ENCODE measurements around the gene PTPN3.

The PTPN3 gene

DNA sequence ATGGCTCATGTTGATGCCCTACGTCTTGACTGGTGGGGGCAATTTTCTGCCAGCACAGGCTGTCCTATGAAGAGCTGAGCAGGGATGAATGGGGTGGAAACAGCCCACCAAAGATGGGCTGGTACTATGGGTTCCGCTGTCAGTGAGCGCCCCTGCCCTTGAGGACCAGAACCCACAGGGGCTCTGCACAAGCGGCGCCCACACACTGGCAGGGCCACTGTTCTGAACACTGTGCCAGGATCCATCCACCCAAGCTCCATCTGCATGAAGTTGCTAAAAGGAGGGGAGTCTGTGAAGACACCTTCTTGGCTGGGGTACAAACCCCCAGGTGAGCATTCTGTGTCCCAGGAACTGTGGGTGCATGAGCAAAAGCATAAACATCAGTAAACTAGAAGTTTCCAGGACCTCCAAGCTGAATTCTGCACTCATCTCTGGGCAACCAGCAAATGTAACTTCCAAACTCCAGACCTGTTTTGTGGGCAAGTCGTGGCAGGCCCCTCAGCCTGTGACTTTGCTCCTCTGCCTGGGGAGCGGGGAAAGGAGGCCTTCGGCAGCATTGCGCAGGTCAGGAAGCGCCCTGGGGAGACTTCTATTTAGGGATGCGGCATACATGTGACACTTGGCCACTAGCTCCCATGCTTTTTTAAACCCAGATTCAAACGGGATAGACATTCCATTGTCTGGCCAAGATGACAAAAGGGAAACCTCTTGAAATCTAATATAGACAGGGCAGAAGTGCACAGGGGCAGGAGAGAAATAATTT, 48.9 kb downstream of the PTPN3 start:
- no peaks in the 10 kb centered on the region for H3K9me3 Mint-ChIP-seq
- no peaks in the 10 kb centered on the region for H3K4me1 Mint-ChIP-seq (ENCODE audit: low read depth in 2 of 2)
- no peaks in the 10 kb centered on the region for H3K36me3 Mint-ChIP-seq (ENCODE audit: insufficient read depth)
- no peak overlapping the region for H3K4me3 Mint-ChIP-seq
- DNase-seq (no peak), ATAC-seq (replicated peaks) (no peak)
- H3K27ac Mint-ChIP-seq: no peak overlapping the region
- peaks cover 15 to 47% of the 10 kb centered on the region in 2 donors for H3K27me3 Mint-ChIP-seq

GRCh38 chr9:109448223-109448622, 49.9 kb downstream of the PTPN3 start:
- Mint-ChIP-seq H3K27ac (no peak overlapping the region), H3K27me3 (peaks cover 19 to 38% of the 10 kb centered on the region in 2 donors), H3K4me3 (no peak overlapping the region), H3K36me3 (ENCODE audit: insufficient read depth) (no peaks in the 10 kb centered on the region), H3K9me3 (no peaks in the 10 kb centered on the region), H3K4me1 (ENCODE audit: low read depth in 2 of 2) (no peaks in the 10 kb centered on the region)
- DNase-seq (no peak), ATAC-seq (replicated peaks) (no peak)

- ATAC-seq (replicated peaks) (no peak), DNase-seq (no peak)
- no peaks in the 10 kb centered on the region for H3K36me3 Mint-ChIP-seq (ENCODE audit: insufficient read depth)
- no peak overlapping the region for H3K4me3 Mint-ChIP-seq
- no peaks in the 10 kb centered on the region for H3K4me1 Mint-ChIP-seq (ENCODE audit: low read depth in 2 of 2)
- H3K27ac Mint-ChIP-seq: no peak overlapping the region
- H3K9me3 Mint-ChIP-seq: no peaks in the 10 kb centered on the region
- H3K27me3 Mint-ChIP-seq: peaks cover 19 to 38% of the 10 kb centered on the region in 2 donors
Observed at GRCh38 chr9:109447329-109448076, 50.6 kb downstream of the PTPN3 start.

- Mint-ChIP-seq H3K36me3 (ENCODE audit: insufficient read depth) (no peaks in the 10 kb centered on the region), H3K4me1 (ENCODE audit: low read depth in 2 of 2) (peaks cover 2 to 4% of the 10 kb centered on the region in 2 donors), H3K9me3 (no peaks in the 10 kb centered on the region), H3K27me3 (peaks cover 19 to 22% of the 10 kb centered on the region in 2 donors), H3K4me3 (no peak overlapping the region), H3K27ac (no peak overlapping the region)
- no peak for ATAC-seq (replicated peaks)
- no peak for DNase-seq
Observed at GRCh38 chr9:109444771-109445320, 53.3 kb downstream of the PTPN3 start.

DNA sequence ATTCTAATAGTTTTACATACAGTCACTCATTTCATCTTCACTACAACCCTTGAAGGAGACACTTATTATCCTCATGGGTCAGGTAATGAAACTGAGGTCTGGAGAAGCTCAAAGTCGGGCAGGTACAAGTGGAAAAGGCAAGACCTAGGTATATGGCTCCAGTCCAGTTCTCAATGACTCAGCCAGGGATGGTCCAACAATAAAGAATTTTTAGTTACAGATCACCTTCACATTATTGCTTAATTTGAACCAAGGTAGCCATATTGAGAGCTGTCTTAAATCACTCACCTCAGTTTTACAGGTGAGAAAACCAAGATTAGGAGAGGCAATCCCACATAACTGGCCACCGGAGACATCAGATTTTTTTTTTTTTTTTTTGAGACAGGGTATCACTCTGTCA, 55.4 kb downstream of the PTPN3 start:
- Mint-ChIP-seq H3K27ac (no peak overlapping the region), H3K36me3 (ENCODE audit: insufficient read depth) (no peaks in the 10 kb centered on the region), H3K27me3 (peaks cover 15 to 25% of the 10 kb centered on the region in 2 donors), H3K9me3 (peaks cover 0 to 7% of the 10 kb centered on the region in 2 donors), H3K4me3 (no peak overlapping the region), H3K4me1 (ENCODE audit: low read depth in 2 of 2) (peaks cover 2 to 4% of the 10 kb centered on the region in 2 donors)
- ATAC-seq (replicated peaks) (no peak), DNase-seq (no peak)

DNA sequence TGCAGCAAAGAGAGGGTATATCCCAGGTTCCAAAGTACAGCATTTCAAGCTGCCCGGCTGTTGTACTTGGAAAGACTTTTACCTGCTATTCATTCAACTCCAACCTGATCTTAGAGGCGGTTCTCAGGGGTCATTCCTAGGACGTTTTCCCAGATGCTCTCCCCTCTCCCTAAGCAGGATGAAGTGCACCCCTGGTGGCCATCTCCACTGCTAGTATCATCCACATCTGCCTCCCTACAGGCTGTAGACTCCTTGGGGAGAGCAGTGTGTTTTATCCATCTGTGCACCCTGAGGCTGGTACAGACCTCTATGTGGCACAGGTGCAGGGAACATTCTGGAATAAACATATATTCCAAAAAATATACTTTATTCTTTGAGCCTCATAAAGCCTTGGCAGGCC, 56.8 kb downstream of the PTPN3 start:
- Mint-ChIP-seq H3K4me1 (ENCODE audit: low read depth in 2 of 2) (peaks cover 2 to 4% of the 10 kb centered on the region in 2 donors), H3K4me3 (no peak overlapping the region)

DNA sequence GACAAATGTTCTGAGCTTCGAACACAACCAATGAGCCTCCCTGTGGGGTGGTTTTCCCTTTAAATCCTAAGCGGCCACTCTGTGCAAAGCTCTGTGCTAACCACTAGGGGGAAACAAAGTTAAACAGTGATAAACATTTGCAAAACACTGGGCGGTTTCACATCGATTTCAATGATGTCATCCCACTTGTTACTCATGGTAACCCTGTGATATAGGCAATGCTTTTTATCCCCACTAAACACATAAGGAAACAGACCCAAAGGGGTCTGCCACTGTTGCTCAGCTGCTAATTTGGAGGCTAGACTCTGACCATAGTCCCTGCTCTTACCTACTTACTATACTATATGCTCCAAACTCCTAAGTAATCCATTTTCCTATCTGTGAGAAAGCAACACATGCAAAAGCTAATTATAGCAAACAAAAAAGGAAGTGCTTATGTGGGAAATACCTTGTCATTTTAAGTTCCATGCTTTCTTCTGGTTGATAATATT, 57.3 kb downstream of the PTPN3 start:
- H3K4me1 Mint-ChIP-seq (ENCODE audit: low read depth in 2 of 2): peaks cover 2 to 4% of the 10 kb centered on the region in 2 donors
- DNase-seq: peak in 1 of 3 experiments; percentile 2
- peaks cover 4 to 11% of the 10 kb centered on the region in 2 donors for H3K27me3 Mint-ChIP-seq
- peaks cover 0 to 7% of the 10 kb centered on the region in 2 donors for H3K9me3 Mint-ChIP-seq
- peak; percentile 49 for ATAC-seq (replicated peaks)
- H3K36me3 Mint-ChIP-seq (ENCODE audit: insufficient read depth): no peaks in the 10 kb centered on the region
- no peak overlapping the region for H3K27ac Mint-ChIP-seq
- H3K4me3 Mint-ChIP-seq: no peak overlapping the region

More for the DNA sequence above, 56.8 kb downstream of the PTPN3 start:
- no peak overlapping the region for H3K27ac Mint-ChIP-seq
- no peak for DNase-seq
- H3K9me3 Mint-ChIP-seq: peaks cover 0 to 7% of the 10 kb centered on the region in 2 donors
- no peak for ATAC-seq (replicated peaks)
- H3K36me3 Mint-ChIP-seq (ENCODE audit: insufficient read depth): no peaks in the 10 kb centered on the region
- peaks cover 4 to 16% of the 10 kb centered on the region in 2 donors for H3K27me3 Mint-ChIP-seq

GRCh38 chr9:109440117-109440515, 58.0 kb downstream of the PTPN3 start:
- no peak overlapping the region for H3K27ac Mint-ChIP-seq
- H3K4me3 Mint-ChIP-seq: no peak overlapping the region
- H3K9me3 Mint-ChIP-seq: peaks cover 0 to 7% of the 10 kb centered on the region in 2 donors
- DNase-seq (no peak), ATAC-seq (replicated peaks) (no peak)
- H3K36me3 Mint-ChIP-seq (ENCODE audit: insufficient read depth): no peaks in the 10 kb centered on the region
- H3K27me3 Mint-ChIP-seq: peaks cover 4 to 10% of the 10 kb centered on the region in 2 donors
- peaks cover 2 to 4% of the 10 kb centered on the region in 2 donors for H3K4me1 Mint-ChIP-seq (ENCODE audit: low read depth in 2 of 2)

- H3K4me3 Mint-ChIP-seq: no peak overlapping the region
- no peak for ATAC-seq (replicated peaks)
- no peaks in the 10 kb centered on the region for H3K36me3 Mint-ChIP-seq (ENCODE audit: insufficient read depth)
- peaks cover 4 to 10% of the 10 kb centered on the region in 2 donors for H3K27me3 Mint-ChIP-seq
- H3K27ac Mint-ChIP-seq: no peak overlapping the region
- peaks cover 0 to 7% of the 10 kb centered on the region in 2 donors for H3K9me3 Mint-ChIP-seq
- DNase-seq: no peak
- H3K4me1 Mint-ChIP-seq (ENCODE audit: low read depth in 2 of 2): peaks cover 2 to 4% of the 10 kb centered on the region in 2 donors
Observed at GRCh38 chr9:109439378-109440116, 58.6 kb downstream of the PTPN3 start.

DNA sequence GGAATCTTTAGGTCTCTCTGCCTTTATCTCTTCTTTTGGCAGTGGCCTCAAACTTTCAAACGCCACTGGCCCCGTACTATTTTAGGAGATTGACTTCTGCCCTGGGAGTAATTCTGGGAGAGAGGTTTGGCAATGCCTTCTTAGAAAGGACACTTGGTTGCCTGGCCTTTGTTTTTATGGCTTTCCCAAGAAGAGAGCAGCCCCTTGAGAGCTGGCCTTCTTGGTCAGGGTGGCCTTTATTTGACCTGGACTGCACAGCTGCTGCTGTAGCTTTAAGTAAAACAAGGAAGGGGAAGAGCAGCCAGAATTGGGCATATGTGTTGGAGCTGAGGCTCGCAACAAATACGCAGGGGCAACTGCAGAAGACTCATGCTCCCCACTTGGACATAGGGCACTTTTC, 60.8 kb downstream of the PTPN3 start:
- Mint-ChIP-seq H3K4me1 (ENCODE audit: low read depth in 2 of 2) (peaks cover 2 to 4% of the 10 kb centered on the region in 2 donors), H3K9me3 (peaks cover 0 to 7% of the 10 kb centered on the region in 2 donors), H3K4me3 (no peak overlapping the region), H3K27ac (no peak overlapping the region), H3K27me3 (peaks cover 2 to 10% of the 10 kb centered on the region in 2 donors), H3K36me3 (ENCODE audit: insufficient read depth) (no peaks in the 10 kb centered on the region)
- DNase-seq: no peak
- no peak for ATAC-seq (replicated peaks)

GRCh38 chr9:109436071-109436470, 62.0 kb downstream of the PTPN3 start:
- Mint-ChIP-seq H3K4me1 (ENCODE audit: low read depth in 2 of 2) (peaks cover 2 to 4% of the 10 kb centered on the region in 2 donors), H3K4me3 (no peak overlapping the region), H3K27ac (no peak overlapping the region), H3K27me3 (peaks cover 5 to 10% of the 10 kb centered on the region in 2 donors), H3K9me3 (peaks cover 0 to 7% of the 10 kb centered on the region in 2 donors), H3K36me3 (ENCODE audit: insufficient read depth) (no peaks in the 10 kb centered on the region)
- ATAC-seq (replicated peaks) (no peak), DNase-seq (no peak)

DNA sequence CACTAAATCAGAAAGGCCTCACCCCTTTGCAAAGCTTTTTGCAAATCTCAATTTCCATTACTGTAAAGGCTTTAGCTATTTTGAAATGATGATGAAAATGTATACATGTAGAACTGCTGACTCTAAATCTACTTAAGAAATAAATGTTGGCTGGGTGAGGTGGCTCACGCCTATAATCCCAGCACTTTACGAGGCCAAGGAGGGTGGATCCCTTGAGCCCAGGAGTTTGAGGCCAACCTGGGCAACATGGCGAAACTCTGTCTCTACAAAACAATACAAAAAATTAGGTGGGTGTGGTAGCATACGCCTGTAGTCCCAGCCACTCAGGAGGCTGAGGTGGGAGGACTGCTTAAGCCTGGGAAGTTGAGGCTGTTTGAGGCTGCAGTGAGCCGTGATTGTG, 64.6 kb downstream of the PTPN3 start:
- H3K36me3 Mint-ChIP-seq (ENCODE audit: insufficient read depth): no peaks in the 10 kb centered on the region
- no peaks in the 10 kb centered on the region for H3K4me1 Mint-ChIP-seq (ENCODE audit: low read depth in 2 of 2)
- peaks cover 10 to 11% of the 10 kb centered on the region in 2 donors for H3K27me3 Mint-ChIP-seq
- H3K4me3 Mint-ChIP-seq: no peak overlapping the region
- DNase-seq (no peak), ATAC-seq (replicated peaks) (no peak)
- H3K27ac Mint-ChIP-seq: no peak overlapping the region
- peaks cover 0 to 3% of the 10 kb centered on the region in 2 donors for H3K9me3 Mint-ChIP-seq

GRCh38 chr9:109430231-109430630, 67.9 kb downstream of the PTPN3 start:
- Mint-ChIP-seq H3K4me3 (no peak overlapping the region), H3K9me3 (no peaks in the 10 kb centered on the region), H3K27me3 (peaks cover 11 to 12% of the 10 kb centered on the region in 2 donors), H3K36me3 (ENCODE audit: insufficient read depth) (no peaks in the 10 kb centered on the region), H3K27ac (no peak overlapping the region), H3K4me1 (ENCODE audit: low read depth in 2 of 2) (no peaks in the 10 kb centered on the region)
- DNase-seq: no peak
- no peak for ATAC-seq (replicated peaks)
